Measurements from ENCODE around the gene STARD3.

STARD3 gene

GRCh38 chr17:39639566-39640458 lies 2.9 kb downstream of the STARD3 start:
- DNase-seq, result no peak

- no peak for DNase-seq
Observed at GRCh38 chr17:39640591-39641031, 3.7 kb downstream of the STARD3 start.

GRCh38 chr17:39641097-39641496 lies 4.2 kb downstream of the STARD3 start:
- no peak for DNase-seq

- DNase-seq, result no peak
Observed at GRCh38 chr17:39641883-39642282, 4.9 kb downstream of the STARD3 start.

GRCh38 chr17:39642291-39643074 lies 5.5 kb downstream of the STARD3 start:
- DNase-seq, result no peak

GRCh38 chr17:39643271-39643670 lies 6.3 kb downstream of the STARD3 start:
- no peak for DNase-seq

- no peak for DNase-seq
Observed at GRCh38 chr17:39647256-39647655, 10.3 kb downstream of the STARD3 start.

GRCh38 chr17:39648616-39649366 lies 11.8 kb downstream of the STARD3 start:
- DNase-seq, result no peak

GRCh38 chr17:39650121-39650579 lies 13.2 kb downstream of the STARD3 start:
- no peak for DNase-seq

GRCh38 chr17:39651923-39652586 lies 15.1 kb downstream of the STARD3 start:
- DNase-seq, result no peak

- no peak for DNase-seq
Observed at GRCh38 chr17:39652587-39653315, 15.8 kb downstream of the STARD3 start.

- no peak for DNase-seq
Observed at GRCh38 chr17:39653316-39653661, 16.3 kb downstream of the STARD3 start.

GRCh38 chr17:39653662-39654331 lies 16.9 kb downstream of the STARD3 start:
- DNase-seq, result no peak

GRCh38 chr17:39655105-39655504 lies 18.2 kb downstream of the STARD3 start:
- no peak for DNase-seq

GRCh38 chr17:39658346-39658745 lies 21.4 kb downstream of the STARD3 start:
- DNase-seq, result no peak

GRCh38 chr17:39658760-39659159 lies 21.8 kb downstream of the STARD3 start:
- DNase-seq, result no peak

GRCh38 chr17:39659279-39660010 lies 22.5 kb downstream of the STARD3 start:
- DNase-seq, result no peak

- no peak for DNase-seq
Observed at GRCh38 chr17:39660011-39660360, 23.0 kb downstream of the STARD3 start.

GRCh38 chr17:39660397-39661385 lies 23.7 kb downstream of the STARD3 start:
- DNase-seq, result no peak
